Activated CD4-positive, alpha-beta T cell treated with anti-CD3 and anti-CD28 coated beads, Interleukin-2, amount 50 U/mL, for 16 hours (primary cell): ENCODE measurements around the gene NPHP4.
"Not testable (repeated sequence)": the region's sequence is repeated elsewhere in the genome, so short reads cannot be mapped to it uniquely, and the experiment has no call there.

ENCODE experiments used
- DNase-seq: peaks from one replicate; pipeline ENCODE4 v3.0.0-alpha.2; 2020

The NPHP4 gene

GRCh38 chr1:6023346-6023745, 31.1 kb upstream of the NPHP4 start:
- no peak for DNase-seq

GRCh38 chr1:6022193-6022592, 30.0 kb upstream of the NPHP4 start:
- DNase-seq: no peak

DNA sequence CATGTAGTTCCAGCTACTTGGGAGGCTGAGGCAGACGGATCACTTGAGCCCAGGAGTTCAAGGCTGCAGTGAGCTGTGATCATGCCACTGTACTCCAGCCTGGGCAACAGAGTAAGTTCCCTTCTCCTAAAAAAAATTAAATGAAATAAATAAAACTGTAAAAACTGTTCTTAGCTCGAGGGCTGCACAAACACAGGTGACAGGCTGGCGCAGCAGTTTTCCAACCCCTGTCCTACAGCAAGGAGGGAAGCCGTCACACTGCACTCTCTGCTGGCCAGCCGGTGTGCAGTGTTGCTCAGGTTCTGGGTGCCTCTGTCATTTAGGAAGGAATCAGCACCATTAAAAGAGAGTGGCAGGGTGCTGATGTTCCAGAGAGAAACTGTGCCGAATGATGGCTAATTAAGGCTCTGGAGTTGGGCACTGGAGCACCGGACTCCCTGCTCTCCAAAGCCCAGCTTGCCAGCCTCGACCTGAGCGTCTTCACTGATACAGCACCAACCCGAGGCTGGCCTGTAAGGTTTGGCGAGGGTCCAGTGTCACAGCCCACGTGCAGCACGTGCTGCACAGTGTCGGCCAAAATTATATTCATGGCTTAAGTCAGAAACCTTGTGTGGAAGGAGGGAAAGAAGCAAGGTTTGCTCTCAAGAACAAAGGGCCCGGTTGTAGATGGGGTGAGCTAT, 27.1 kb upstream of the NPHP4 start:
- DNase-seq: no peak

DNA sequence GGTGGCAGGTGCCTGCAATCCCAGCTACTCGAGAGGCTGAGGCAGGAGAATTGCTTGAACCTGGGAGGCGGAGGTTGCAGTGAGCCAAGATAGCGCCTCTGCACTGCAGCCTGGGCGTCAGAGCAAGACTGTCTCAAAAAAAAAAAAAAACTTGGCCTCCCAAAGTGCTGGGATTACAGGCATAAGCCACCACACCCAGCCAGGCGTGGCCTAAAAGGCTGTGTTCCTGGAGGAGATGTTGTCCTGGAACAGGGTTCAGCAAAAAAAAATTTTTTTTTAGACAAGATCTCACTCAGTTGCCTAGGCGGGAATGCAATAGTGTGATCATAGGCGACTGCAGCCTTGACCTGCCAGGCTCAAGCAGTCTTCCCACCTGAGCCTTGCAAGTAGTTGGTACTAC, 25.4 kb upstream of the NPHP4 start:
- not testable (repeated sequence) for DNase-seq

GRCh38 chr1:6016191-6016865, 24.1 kb upstream of the NPHP4 start:
- DNase-seq: no peak

GRCh38 chr1:6014130-6014999, 22.1 kb upstream of the NPHP4 start:
- DNase-seq: no peak

DNA sequence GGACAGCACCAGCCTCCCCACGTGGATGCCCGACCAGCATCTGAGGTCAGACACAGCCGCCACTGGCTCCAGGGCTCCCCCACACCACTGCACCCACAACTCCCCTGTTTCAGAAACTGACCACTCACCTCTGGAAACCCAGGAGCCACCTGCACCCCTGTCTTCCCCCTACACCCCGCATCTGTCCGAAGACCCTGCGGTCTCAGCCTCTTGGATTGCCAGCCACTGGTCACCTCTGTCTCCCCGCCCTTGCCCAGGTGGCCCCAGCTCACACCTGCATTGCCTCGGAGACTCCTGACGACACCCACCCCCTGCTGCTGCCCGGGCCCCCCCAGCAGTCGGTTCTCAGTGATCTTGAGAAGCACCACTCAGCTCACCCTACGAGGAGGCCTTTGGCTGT, 21.3 kb upstream of the NPHP4 start:
- DNase-seq: no peak

DNA sequence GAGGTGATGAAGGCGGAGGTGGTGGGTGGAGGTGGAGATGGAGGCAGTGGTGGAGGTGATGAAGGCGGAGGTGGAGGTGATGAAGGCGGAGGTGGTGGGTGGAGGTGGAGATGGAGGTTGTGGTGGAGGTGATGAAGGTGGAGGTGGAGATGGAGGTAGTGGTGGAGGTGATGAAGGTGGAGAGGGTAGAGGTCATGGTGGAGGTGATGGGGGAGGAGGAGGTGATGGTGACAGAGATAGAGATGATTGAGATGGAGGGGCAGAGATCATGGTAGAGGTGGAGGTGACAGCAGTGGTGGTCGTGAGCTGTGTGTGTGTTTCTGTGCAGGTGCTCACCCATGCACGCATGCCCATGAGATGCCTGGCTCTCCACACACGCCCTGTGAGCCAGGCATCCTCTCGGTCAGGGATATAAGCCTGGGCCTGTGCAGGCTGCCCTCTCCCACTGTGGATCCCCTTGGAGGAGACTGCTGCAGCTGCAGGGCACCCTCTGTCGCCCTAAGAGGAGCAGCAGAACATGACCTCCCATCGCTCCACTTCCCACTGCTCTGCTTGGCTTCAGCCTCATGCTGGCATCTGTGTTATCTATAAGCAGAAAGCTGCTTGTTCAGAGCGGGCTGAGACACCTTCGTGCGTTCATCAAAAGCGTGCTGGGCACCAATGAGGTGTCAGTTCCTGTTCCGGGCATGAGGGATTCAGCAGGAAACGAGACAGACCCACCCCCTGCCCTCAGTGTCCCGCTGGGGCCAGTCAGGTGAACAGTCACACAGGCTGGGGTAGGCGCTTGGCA, 20.5 kb upstream of the NPHP4 start:
- DNase-seq: no peak

- DNase-seq: no peak
Observed at GRCh38 chr1:6011946-6012258, 19.7 kb upstream of the NPHP4 start.

- no peak for DNase-seq
Observed at GRCh38 chr1:6011161-6011945, 19.1 kb upstream of the NPHP4 start.

DNA sequence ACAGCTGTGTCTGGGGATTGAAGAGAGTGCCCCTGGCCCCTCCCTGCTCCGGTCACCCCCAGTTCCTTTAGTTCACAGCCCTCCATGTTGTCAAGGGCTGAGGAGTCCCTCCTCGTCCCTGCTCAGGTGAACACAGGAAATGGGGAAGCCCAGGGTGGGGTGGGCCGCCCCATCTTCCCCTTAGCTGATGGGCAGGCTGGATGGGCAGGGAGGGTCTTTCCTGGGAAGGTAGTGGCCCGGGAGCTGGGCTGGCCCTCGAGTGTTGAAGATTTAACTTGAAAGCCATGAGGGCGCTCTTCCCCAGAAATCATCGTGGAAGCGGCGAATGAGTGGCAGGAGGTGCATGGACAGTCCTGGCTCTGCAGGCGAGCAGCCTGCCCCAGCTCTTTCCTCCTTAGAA, 18.3 kb upstream of the NPHP4 start:
- no peak for DNase-seq

DNA sequence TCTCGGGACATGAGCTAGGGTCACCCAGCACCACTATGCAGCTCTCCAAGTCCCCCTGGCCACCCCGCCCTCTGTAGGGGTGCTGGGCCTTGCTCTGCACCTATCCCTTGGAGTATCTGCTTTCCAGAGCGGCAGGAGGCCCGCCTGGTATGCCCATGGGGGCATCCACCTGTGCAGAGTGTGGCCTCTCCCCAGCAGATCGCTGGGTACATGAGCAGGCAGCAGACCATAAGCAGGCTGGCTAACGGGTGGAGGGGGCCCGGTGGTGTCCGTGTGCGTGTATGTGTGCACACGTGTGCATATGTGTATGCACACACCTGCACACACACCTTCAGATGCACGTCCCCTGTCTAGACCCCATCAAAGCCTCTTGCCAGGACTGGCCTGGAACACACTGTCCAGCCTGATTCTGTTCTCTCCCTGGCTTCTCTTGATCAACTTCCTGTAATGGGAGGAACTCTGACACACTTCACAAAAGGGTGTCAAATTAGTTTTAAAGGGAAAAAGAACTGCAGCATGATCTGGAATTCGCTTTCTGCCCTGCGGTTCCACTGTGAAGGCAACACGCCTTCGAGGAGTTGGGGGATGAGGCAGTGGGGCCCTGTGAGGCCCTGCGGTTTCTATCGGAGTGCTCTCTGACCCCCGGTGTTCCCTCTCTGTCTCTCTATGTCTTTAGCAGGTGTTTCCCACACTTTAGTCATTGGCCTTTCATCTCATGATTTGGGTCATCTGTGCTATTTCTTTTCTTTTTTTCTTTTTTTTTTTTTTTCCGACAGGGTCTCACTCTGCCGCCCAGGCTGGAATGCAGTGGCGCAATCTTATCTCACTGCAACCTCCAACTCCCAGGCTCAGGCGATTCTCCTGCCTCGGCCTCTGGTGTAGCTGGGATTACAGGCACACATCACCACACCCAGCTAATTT, 17.2 kb upstream of the NPHP4 start:
- no peak for DNase-seq

DNA sequence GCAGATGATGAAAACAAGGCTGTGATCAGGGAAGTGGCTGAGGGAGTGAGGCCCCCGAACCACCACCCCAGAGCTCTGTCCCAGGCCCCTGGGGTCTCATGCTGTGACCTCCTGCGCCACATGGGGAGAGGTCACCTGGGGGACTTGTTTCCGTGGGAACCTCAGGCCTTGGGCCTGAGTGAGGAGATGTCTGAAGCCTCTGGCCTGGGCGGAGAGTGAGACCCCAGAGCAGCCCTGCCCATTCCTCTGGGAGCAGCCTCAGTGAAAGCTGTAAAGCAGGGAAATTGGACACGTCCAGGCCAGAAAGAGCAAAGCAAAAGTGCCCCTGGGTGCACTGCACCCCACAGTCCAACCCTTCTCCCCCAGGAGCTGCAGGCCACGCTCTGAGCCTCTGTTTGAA, 16.5 kb upstream of the NPHP4 start:
- no peak for DNase-seq

- no peak for DNase-seq
Observed at GRCh38 chr1:6008084-6008415, 15.8 kb upstream of the NPHP4 start.

GRCh38 chr1:6007318-6008083, 15.3 kb upstream of the NPHP4 start:
- DNase-seq: no peak

DNA sequence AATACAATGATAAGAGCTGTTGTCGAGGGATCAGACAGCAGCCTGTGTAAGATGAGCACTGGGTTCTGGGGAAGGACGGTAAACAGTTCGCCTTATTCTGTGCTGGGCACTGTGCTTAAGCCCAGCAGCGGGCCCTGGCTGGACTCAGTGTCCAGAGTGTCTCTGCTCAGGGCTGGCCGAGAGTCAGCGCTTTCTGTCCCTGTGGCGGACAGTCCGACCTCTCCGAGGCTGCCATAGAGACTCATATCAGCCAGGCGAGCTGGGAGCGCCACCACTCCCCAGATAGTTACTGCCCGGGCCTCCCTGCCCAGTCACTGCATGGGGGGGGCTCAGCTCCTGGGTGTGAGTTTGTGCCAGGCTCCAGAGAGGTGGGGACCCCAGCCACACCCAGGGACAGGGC, 14.7 kb upstream of the NPHP4 start:
- DNase-seq: no peak

- no peak for DNase-seq
Observed at GRCh38 chr1:6005276-6005917, 13.2 kb upstream of the NPHP4 start.

GRCh38 chr1:6004412-6005123, 12.3 kb upstream of the NPHP4 start:
- no peak for DNase-seq
